Measurements from ENCODE around the gene RABGAP1L. TPM values are rescaled to one million over a fixed set of nuclear protein-coding genes. Genes with fewer than 3 reads are reported as not detected.
A peak's percentile ranks its signal among the peaks of the same experiment; 100 is the strongest.
"Not testable (repeated sequence)": the region's sequence is repeated elsewhere in the genome, so short reads cannot be mapped to it uniquely, and the experiment has no call there.

RABGAP1L gene
- polyA plus RNA-seq, 1 donor: 28.0 TPM

GRCh38 chr1:174445351-174445750 is 286.0 kb downstream of the RABGAP1L start:
- no peak for DNase-seq

DNA sequence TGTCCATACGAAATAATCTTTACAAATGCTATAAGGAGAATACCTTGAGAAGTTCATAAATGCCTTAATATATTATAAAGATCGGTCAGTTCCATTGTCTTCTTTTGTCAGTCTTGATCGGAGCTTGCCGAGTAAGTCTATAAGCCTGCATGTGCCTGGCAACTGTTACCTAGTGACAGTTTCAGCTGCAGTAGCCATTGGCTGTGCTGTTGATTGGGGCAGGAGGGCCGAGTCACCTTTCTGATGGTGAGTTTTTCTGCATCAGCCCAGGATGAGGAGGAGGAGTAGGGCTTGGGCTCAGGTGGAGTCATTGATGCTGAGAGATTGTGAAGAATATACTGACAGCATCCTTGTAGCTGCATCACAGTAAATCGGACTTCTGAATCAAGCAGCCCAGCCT is 286.5 kb downstream of the RABGAP1L start:
- DNase-seq: no peak

DNA sequence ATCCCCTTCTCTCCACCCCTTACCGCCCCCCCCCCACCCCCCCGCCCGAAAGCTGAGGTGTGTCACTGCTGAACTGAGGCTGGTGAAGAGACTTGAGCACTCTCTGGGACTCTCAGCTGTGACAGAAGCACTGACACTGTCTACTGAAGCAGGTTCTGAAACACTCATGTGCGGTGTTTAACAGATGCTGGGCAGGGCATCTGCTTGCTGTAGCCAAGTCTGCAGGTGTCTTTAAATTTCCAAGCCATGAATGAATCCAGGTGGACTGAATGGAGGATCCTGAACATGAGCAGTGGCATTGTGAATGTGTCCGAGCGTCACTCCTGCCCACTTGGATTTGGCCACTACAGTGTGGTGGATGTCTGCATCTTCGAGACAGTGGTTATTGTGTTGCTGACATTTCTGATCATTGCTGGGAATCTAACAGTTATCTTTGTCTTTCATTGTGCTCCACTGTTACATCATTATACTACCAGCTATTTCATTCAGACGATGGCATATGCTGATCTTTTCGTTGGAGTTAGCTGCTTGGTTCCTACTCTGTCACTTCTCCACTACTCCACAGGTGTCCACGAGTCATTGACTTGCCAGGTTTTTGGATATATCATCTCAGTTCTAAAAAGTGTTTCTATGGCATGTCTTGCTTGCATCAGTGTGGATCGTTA is 288.7 kb downstream of the RABGAP1L start, which contains the start of gene GPR52:
GPR52 (plus strand) TSS at position 99 of the 665 bp plus-strand sequence; CDS start at position 247, 148 bp downstream.
- no peak for DNase-seq

DNA sequence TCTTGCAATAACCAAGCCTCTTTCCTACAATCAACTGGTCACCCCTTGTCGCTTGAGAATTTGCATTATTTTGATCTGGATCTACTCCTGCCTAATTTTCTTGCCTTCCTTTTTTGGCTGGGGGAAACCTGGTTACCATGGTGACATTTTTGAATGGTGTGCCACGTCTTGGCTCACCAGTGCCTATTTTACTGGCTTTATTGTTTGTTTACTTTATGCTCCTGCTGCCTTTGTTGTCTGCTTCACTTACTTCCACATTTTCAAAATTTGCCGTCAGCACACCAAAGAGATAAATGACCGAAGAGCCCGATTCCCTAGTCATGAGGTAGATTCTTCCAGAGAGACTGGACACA is 289.2 kb downstream of the RABGAP1L start:
- no peak for DNase-seq

DNA sequence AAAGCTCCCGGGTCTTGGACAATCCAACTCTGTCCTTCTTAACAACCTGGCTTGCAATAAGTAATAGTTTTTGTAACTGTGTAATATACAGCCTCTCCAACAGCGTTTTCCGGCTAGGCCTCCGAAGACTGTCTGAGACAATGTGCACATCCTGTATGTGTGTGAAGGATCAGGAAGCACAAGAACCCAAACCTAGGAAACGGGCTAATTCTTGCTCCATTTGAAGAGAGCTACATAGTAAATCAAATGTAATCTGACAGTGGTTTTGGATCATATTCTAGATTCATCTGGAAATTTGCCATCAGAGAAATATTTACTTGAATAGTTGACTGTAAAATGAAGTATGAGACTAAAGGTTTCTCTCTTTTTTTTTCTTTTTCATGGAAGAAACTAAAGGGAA is 289.7 kb downstream of the RABGAP1L start:
- DNase-seq: peak; percentile 14

GRCh38 chr1:174451408-174451807 is 292.1 kb downstream of the RABGAP1L start:
- DNase-seq: no peak

- DNase-seq: no peak
Observed at GRCh38 chr1:174465855-174466254, 306.5 kb downstream of the RABGAP1L start.

DNA sequence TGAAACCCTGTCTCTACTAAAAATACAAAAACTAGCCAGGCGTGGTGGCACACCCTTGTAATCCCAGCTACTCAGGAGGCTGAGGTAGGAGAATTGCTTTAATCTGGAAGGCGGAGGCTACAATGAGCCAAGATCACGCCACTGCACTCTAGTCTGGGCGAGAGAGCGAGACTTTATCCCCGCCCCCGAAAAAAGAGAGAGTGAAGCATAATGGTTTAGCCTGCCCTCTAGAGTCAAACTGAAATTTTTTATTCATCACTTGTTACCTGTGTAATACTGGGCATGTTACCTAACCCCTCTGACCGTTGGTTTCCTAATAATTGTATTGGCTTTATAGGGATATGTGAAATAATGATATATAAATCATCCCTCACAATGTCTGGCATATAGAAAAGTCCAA is 307.3 kb downstream of the RABGAP1L start:
- DNase-seq: no peak

GRCh38 chr1:174469052-174469451 is 309.7 kb downstream of the RABGAP1L start:
- DNase-seq: no peak

DNA sequence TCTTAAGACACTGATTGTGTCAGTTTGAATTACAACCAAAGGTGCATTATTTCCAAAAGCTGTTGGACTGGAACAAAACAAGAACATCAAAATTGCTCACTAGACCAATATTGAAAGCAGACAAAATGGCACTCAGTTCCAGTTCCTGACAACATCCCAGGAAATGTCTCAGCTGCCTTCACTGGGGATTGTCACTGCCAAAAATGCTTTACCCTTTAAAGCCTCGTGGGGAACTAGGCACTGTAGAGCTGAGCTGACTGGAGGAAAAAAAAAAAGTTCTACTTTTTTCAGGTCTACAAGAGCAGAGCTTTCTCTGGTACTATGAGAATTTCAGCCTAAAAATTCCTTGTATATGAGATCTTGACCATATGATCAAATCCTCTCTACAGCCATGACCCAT is 310.4 kb downstream of the RABGAP1L start:
- DNase-seq: no peak

- no peak for DNase-seq
Observed at GRCh38 chr1:174479281-174479680, 320.0 kb downstream of the RABGAP1L start.

DNA sequence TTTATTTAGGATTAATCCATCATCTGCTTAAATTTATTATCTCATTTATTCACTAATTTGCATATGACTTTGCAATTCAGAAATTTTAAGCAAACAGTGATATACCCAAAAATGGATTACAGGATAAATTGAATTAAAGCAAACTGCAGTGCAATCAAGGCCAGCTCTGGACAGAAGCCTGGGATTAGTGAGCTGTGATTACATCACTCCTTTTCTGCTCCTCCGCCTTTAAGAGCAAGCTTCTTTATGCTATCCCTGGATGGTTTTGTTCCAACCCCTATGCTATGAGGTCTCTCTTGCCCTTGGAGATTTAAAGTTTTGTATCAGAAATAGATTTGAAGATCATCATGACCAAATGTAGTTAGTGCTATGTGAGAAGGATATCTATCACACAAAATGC is 321.0 kb downstream of the RABGAP1L start:
- no peak for DNase-seq

- no peak for DNase-seq
Observed at GRCh38 chr1:174491606-174492005, 332.3 kb downstream of the RABGAP1L start.

- DNase-seq: no peak
Observed at GRCh38 chr1:174497478-174497877, 338.2 kb downstream of the RABGAP1L start.

GRCh38 chr1:174516755-174517154 is 357.4 kb downstream of the RABGAP1L start:
- DNase-seq: not testable (repeated sequence)

DNA sequence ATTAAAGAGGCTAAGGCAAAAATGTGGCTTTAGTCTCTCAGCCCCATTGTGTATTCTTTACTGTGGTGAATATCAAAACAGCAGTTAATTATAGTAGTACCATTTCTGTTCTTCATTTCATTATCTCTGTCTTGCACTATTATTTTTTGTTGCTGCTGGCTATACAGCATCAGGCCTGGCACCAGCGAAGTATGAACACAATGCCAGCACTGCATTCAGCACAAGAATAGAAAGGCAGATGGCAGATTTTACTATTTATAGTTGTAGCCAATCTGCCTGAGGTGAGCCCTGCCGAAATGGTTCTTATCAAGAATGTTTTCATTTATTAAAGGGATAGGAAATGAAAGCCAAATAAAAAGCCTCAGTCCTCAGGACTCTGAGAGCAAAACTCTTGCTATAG is 360.5 kb downstream of the RABGAP1L start:
- DNase-seq: no peak

- DNase-seq: no peak
Observed at GRCh38 chr1:174531751-174532150, 372.4 kb downstream of the RABGAP1L start.

GRCh38 chr1:174534789-174535188 is 375.5 kb downstream of the RABGAP1L start:
- no peak for DNase-seq

DNA sequence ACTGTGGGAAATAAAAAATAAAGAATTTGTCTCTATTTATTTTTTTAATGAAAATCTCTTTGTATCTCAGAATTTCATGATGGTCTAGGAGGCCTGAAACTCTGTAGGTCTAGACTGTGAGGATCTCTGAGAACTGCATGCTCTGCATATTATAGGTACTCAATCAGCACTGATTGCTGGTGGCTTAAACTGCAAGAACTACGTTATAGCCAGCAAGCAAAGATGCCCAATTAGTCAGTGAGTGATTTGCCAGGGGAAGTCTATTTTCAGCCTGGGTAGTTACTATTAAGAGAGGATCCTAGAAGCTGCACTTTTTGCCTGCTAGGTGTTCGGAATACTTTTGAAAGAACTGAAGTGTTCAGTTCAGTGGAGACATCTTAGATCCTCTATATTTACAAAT is 375.9 kb downstream of the RABGAP1L start:
- DNase-seq: no peak

DNA sequence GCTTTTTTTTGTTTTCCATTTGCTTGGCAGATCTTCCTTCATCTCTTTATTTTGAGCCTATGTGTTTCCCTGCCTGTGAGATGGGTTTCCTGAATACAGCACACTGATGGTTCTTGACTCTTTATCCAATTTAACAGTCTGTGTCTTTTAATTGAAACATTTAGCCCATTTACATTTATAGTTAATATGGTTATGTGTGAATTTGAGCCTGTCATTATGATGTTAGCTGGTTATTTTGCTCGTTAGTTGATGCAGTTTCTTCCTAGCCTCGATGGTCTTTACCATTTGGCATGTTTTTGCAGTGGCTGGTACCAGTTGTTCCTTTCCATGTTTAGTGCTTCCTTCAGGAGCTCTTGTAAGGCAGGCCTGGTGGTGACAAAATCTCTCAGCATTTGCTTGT is 384.1 kb downstream of the RABGAP1L start:
- not testable (repeated sequence) for DNase-seq

GRCh38 chr1:174550296-174550695 is 391.0 kb downstream of the RABGAP1L start:
- DNase-seq: no peak

DNA sequence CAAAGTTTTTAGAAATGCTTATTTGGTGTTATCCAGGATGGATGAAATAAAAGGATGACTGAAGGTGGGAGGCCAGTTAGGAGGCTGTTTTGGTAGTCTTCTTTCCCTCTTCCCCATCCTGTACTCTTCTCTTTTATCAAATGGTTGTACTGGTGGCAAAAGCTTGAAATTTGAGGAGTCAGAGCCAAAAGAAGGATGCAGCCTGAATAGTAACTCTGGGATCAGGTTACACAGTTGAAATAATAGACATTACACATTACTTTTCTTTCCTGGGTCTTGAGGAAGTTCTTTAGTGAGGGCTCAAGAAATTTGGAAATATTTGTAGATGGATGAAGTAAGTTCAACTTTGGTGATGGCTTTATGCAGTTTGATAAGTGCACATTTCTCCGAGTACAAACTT is 397.1 kb downstream of the RABGAP1L start:
- DNase-seq: no peak

- no peak for DNase-seq
Observed at GRCh38 chr1:174568551-174568950, 409.2 kb downstream of the RABGAP1L start.

- DNase-seq: no peak
Observed at GRCh38 chr1:174569240-174569639, 409.9 kb downstream of the RABGAP1L start.

GRCh38 chr1:174572771-174573170 is 413.5 kb downstream of the RABGAP1L start:
- DNase-seq: no peak

All from left kidney (tissue), 2 donors.